Putamen (tissue), 1 donor: ENCODE results near the gene TVP23C.

Experiments used
- DNase-seq: peaks from one replicate; pipeline ENCODE4 v3.0.0-alpha.2; 2016; ENCODE audit warnings: low spot score

The TVP23C gene

DNA sequence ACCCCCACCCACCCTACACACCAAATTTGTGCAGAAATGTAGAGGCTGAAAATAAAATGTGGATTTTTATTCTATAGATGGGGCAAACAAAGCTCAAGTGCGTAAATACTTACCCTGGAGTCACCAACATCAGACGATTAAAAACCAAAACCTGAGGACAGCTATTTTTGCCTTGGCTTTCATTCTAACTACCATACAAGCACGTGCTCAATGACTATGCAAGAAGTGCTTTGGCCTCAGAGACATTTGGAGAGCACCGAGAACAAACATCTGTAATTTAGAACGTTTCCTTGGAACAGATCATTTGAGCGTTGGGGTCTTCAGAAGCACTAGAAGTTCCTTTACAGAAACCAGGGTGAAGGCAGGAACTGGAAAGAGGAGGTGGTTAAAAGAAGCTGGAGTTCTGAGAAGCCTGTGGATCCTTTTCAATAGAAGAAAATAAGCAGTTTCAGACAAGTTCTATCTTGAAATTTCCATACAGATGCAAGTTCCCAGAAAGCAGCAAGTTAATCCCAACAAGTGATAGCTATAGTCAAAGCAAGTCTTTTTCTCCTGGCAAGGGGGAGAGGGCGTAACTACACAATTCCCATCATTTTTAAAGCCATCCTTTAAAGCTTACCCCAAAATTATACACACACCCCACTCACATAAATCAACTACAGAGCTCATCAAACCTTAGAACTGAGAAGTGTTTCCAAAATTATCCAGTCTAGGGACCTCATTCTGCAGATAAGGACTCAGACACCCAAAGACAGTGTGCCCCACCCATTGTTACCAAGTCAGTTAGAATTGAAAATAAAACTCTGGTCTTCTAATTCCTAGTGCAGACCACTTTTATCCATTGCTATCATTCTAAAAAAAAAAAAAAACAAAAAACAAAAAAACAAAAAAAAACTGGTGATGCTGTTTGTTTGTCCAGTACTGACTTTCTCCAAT, 66.3 kb downstream of the TVP23C start:
- no peak for DNase-seq

DNA sequence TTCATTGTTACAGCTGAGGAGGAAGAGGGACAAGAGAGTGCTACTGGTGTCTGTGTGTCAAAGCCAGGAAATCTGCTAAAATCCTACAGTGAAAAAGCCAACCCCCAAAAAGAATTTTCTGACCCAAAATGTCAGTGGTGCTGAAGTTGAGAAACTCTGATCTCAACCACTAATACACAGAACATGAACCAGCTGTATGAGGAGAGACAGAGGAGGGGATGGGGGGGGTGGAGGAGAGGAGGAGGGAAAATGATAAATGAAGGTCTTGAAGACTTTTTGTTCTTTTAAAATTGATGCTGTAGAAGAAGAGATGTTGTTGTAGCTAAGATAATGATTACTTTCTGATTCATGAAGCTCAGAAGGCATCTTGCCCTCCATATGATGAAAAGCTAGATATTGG, 68.5 kb downstream of the TVP23C start:
- DNase-seq = no peak

DNA sequence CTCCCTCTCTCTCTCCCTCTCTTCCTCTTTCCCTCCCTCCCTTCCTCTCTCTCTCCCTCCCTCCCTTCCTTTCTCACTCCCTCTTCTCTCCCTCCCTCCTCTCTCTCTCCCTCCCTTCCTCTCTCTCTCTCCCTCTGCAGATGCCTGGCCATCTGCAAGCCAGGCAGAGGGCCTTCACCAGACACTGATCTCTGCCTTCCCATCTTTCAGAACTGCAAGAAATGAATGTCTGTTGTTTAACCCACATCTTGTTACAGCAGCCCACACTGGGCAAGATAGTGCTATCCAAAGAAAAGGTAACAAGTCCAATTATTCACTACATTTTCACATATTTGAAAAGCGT, 69.6 kb downstream of the TVP23C start:
- DNase-seq = no peak

DNA sequence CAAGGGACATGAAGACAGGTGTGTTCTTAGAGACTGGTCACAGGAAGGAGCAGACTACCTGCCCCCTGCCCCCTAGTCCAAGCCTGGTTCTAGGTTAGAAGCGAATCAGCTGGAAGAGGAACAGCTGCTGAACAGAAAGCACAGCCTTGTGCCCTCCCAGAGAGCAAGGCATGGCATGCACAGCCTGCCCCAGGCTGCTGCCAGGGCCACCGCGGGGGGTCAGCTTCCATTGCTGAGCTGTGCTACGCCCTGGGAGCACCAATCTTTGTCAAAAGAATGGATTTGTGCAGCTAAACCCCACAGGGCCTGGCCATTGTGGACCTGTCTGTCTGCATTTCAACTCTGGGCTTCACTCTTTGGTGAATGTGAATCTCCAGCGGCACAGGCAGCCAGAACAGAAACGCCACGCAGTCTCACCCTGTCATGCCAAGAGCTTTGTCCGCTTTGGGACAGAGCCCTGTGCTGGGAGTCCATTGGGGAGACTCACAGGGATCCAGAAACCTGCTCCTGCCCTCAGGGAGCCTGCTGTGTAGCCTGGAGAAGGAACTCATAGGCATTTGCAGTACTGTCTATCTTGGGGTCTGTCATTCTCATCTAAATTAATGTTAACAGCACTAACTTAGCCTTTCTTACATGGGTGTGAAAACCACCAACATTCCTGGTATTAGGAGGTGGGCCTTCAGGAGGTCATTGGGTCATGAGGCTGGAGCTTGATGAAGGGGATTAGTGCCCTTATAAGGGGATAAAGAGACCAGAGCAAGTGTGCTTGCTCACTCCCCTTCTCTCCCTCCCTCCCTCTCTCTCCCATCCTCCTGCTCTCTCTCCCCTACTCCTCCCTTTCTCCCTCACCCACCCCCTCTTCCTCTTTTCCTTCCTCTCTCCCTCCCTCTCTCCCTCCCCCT, 70.2 kb downstream of the TVP23C start:
- DNase-seq = no peak

DNA sequence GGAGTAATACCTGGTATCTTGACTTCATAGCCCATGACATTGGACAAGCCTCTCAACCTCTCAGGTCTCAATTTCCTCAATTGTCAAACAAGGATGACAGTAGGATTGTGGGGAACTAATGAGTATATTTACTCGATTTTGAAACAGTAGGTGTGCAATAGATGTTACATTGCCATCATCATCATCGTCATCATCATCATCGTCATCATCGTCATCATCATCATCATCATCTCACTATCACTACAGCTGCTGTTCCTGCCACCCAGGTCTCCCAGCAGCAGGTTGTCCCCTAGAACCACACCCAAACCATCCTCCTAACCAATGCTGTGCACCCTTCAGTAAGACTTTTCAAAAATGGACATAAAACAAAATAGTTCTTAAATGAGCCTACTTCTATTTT, 71.1 kb downstream of the TVP23C start:
- no peak for DNase-seq

DNA sequence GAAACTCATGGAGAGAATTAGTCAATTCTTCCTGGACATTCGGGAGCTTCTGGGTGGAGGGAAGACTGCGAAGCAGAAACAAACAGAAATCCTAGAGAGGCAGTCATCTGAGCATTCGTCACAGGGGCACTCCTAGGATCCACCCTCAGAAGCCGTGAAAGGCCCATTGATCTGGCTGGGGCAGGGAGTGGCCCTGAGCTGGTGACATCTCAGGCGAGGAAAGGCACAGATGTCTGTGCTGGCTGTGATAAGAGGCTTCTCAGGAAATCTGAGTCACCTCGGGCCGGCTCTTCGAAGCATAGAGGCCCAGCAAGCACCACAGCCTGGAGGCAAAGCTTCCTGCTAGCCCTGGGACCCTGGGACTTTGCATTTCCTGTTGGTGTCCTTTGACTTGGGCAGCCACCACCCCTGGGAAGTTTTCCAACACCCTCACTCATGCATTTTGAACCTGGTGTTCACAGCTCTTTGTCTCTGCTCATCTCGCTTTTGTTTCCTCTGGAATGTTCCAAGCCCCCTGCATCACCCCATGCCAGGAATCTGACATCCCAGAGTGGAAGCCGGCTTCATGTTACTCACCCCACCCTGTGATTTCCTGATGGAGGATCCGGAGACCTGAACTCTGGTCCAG, 72.5 kb downstream of the TVP23C start:
- DNase-seq = peak; percentile 88

DNA sequence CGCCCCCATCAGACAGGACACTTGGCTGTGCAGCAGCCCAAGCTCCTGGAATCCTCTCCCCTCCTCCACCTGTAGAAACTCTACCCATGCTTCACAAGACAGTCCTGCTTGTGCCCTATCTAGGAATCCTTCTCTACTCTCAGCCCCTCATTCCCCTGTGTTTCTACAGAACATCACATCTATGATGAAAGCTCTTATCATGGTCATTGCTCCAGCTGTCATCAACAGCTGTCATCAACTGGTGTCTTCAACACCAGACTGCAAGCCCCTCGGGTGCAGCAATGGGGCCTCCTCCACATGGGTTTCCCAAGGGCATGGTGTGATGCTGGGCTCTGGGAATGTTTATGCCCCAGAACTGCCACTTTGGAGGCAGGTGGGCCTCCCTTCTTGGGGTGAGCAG, 74.7 kb downstream of the TVP23C start:
- no peak for DNase-seq

DNA sequence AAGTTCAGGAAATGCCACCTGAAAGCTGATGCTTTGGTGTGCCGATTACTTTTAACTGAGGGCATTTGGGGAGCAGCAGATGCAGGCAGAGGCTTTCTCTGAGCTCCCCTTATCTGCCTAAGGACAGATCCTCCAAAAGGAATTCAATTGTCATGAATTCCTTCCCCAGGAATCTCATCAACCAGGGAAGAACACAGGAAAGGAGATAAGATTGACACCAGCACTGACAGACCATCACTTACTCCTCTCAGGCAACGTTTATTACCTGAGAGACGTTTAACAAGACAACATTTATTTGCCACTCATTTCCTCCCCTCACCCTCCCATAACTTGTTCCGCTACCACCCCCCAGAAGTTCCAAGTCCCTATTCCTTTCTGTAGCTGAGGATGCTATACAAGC, 78.2 kb downstream of the TVP23C start:
- DNase-seq = no peak

DNA sequence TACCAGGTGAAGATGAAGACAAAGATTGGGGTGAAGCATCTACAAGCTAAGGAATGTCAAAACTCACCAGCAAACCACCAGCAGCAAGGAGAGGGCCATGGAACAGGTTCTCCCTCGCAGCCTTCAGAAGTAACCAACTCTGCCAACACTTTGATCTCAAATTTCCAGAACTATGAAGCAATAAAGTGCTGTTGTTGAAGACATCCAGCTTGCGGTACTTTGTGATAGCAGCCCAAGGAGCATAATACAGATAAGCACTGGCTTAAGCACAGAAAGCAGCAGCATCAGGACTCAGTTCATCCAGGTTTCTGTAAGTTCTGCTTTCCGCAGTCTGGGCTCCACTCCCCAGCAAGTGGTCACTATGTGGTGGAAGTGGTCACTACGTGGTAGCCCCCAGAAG, 79.9 kb downstream of the TVP23C start:
- DNase-seq = no peak

DNA sequence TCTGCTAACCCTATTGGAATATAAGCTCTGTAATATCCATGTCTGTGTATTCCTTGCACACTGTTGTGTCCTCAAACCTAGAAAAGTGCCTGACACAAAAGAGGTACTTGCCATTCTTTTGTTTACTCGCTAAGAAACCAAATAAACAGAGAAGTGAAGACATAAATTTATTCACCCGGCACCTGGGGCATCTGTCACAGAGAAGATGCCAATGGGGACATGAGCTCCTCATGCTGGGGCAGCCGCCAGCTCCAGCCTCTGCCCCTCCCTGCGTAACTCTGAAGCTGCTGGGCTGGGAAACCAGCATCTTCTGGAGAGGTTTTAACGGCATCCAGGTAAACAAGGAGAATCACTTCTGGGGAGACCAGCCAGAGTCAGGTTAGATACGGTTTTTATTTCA, 80.8 kb downstream of the TVP23C start:
- no peak for DNase-seq

DNA sequence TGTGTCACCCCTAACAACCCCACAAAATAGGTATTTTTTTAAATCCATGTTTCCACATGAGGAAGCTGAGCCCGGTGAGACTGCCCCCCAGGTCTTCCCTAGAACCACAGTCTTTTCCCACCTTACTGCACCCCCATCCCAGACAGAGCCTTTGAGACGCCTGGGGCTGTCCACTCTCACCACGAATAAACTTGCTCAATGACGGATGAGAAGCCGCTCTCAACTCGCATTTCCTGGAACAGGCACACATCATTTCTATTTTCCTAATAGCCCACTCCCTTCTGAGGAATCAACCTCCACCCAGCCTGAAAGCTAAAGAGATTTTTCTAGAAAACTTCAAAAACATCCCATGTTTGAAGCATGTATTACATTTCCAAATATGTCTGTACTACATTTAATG, 81.8 kb downstream of the TVP23C start:
- no peak for DNase-seq

DNA sequence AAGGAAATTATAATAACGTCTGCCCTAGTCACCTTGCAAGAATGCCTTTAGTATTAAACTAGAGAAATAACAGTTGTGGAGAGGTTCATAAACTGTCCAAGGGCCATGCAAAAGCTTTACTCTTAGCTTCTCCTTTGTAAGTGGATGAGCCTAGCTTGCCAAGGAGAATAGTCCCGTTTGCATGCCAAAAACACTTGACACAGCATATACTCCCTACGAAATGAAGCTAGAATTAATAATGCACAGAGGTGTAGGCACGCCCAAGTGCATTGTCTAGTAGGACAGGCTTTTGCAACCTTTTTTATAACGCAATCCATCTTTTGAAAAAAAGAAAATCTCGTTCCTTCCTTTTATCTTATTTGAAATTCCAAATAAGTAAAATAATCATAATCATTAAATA, 83.1 kb downstream of the TVP23C start:
- DNase-seq = no peak

DNA sequence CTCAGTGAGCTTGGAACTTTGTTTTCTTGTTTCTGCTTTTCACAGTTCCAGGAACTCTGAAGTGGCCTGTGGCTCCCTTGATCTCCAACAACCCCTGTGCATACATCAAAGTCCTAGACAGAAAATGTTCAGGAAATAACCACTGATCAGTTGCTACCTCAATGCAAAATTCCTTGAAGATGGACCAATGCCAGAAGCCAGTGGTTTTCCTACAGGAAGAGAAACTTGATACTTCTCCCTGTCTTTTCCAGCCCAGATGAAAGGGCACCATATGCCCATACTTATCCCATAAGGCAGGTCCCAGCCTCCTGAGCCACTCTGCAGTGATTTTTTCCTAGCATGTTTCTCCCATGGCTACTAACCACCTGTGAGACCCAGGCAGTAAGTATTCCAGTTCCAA, 83.6 kb downstream of the TVP23C start:
- no peak for DNase-seq

DNA sequence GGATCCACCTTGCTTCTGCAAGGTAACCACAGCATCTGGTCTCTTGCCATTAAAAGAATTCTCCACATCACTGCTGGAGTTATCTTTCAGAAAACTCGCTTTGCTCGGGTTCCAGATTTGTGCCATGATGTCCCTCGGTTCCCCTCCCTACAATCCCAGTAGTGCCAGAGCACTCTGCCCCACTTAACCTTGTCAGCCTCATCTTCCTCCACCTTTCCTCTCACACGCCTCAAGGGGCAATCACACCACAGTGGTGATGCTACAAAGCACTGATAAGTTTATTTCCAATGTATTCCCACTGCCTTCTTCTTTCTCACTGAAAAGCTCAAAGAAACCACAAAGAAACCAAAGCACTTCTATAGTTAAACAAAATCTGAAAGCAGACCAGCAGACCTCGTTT, 84.4 kb downstream of the TVP23C start:
- DNase-seq = no peak

DNA sequence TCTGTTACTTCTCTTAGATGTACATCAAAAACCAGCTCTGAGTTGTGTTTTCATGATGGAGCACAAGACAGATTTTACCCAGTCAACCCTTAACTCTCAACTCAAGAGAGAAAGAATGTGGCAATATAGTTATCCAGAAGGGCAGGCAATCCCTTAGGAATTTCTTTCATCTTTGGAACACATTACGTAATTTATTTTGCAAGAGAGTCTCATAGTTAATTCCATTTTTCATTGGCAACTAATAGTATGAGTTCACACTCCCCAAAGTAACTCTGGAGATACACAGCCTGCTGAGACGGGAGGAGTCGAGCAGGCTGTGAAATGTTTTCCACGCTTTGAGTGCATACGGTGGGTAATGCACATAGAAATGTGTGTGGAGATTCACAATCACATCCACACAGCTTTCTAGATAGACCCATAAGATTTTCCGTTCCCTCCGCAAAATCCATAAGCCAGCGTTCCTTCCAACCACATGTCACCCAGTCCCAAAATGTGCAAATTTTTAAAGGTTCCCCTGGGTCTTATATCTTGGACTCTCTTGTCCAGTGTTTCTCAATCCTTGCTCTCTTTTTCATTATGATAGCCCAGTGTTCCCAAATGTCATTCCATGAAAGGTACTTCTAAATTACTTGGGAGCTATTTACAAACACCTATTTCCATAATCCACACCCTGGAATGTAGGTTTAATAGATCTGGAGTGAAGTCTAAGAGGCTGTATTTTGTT, 87.5 kb downstream of the TVP23C start:
- DNase-seq = no peak

DNA sequence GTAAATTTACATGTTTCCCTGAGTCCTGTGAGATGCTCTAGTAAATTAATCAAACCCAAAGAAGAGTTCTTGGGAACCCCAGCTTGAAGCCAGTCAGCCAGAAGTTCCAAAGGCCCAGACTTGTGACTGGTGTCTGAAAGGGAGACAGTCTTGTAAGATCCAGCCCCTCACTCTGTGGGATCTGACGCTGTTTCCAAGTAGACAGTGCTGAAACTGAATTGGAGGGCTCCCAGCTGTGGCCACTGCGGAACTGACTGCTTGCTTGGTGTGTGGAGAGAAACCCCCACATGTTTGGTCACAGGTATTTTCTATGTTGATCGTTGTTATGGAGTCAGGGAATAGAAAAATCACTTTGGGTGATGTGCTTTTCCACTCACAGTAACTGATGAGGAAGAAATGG, 90.4 kb downstream of the TVP23C start:
- no peak for DNase-seq

DNA sequence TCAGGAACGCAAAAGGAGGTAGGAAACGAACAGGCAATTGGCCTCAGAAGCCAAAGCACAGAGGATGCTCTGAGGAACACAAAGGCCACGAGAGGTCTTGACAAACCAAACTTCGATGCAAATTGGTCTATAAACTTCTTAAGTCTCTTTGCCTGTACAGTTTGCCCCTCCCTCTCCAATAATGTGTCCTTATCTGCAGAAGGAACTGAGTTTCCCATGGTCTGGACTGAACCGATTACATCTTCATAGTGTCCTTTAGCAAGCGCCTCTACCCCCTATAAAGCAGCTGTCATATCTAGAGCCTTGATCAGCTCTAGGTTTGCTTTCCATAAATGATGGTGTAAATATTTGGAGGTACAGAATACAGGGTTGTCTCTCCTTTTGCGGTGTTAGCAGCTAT, 92.7 kb downstream of the TVP23C start:
- DNase-seq = no peak

DNA sequence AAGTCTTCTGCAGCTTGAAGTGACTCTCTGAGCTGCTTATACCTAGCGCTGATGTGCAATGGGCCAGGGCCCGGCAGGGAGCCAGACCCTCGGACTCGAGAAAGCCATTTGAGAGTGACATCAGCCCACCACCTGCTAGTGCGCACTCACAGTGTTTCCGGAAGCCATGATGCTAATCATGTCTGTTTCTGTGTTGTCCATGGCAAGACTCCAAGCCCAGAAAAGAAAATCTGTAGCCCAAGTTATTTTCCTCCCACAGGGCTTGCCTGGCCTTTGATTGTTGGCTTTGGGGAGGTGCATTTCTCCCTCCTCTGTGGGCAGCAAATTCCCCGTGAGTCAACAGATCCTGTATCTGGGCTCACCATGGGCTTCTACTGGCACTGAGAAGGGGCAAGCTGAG, 94.0 kb downstream of the TVP23C start:
- no peak for DNase-seq

DNA sequence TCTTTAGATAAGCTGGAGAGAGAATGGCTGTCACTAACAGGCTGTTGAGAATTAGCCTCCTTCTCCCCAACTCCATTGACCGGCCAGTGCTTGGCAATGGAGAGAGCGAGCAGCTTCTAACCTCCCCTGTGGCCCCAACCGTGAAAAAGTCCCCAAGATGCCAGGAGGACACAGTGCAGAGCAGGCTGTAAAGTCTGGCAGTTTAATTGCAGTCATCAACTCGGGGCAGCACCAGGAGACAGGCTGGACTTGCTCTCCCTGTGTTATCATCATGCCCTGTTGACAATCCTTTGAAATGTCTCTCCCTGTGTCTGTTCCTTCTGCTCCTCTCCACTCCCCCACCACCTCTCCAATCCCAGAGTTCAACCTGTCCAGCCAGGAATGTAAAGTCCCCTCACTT, 95.2 kb downstream of the TVP23C start:
- no peak for DNase-seq

DNA sequence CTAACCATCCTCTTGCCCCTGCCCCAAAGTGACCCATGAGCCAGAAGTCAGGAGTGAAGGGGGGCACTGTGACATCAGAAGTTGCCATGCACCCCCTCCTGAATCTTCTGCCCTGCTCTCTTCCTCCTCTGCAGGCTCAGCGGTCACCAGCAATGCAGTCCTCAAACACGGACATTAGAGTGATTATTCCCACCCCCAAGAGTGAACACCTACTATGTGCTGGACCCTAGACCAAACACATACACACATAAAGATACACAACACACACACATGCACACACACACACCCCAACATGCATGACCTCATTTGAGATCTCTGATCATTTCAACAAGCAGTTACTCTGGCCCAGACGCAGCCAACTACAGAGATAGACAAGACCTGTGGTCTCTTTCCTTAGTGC, 95.7 kb downstream of the TVP23C start, which contains the start of gene CDRT4:
Gene CDRT4, minus strand, starts transcription at position 30 of the 400 bp plus-strand sequence. CDS start 27,383 bp downstream, outside the sequence.
- no peak for DNase-seq

DNA sequence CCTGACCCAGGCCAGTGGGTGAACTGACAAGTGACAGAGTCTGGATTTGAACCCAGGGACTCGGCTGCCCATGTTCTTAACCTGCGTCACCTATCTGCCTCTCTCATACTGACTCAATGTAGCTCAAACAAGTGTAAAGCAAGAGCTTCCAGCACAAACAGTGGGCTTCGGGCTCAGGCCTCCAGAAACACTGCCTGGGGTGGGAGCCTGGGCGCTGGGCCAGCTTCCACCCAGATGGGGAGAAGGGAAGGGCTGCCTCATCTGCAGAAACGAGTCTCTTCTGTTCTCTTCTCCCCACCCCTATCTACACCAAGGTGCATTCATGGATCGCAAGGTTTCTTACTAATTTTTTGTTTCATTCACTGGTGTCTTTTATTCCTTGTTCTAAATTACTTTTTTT, 97.2 kb downstream of the TVP23C start:
- DNase-seq = no peak
